GM12878 (cell line): Measurements from ENCODE around the gene ARPC5L. TPM values are rescaled to one million over a fixed set of nuclear protein-coding genes. Genes with fewer than 3 reads are reported as not detected.

Experiments used
- CUX1 ChIP-seq: IDR thresholded peaks from 2 replicates; pipeline ENCODE4 v1.6.1; 2012; ENCODE audit warnings: improper control_type of control experiment, low read depth, low read length; ENCODE audit not compliant: insufficient replicate concordance
- EGR1 ChIP-seq, 2 experiments: IDR thresholded peaks; 1 replicate in 1 of 2; 2 replicates in 1 of 2; pipeline ENCODE4 v1.6.1; 2011 to 2012; ENCODE audit warnings: low read depth in 2 of 2, low read length in 2 of 2, borderline replicate concordance in 1 of 2, mild to moderate bottlenecking in 1 of 2, moderate library complexity in 1 of 2
- EZH2 ChIP-seq: IDR thresholded peaks from 2 replicates; pipeline ENCODE4 v1.6.1; 2012; ENCODE audit warnings: low read depth, mild to moderate bottlenecking, control low read depth, inconsistent platforms, low read length, borderline replicate concordance; ENCODE audit not compliant: control insufficient read depth
- HSF1 ChIP-seq: fragments of 150-350 bp; IDR thresholded peaks from 2 replicates; pipeline ENCODE4 v1.6.1; 2014; ENCODE audit warnings: mild to moderate bottlenecking, low read depth, low read length
- NFYA ChIP-seq: IDR thresholded peaks from 2 replicates; pipeline ENCODE4 v1.6.1; 2011; ENCODE audit warnings: low read depth, mild to moderate bottlenecking, low read length, improper control_type of control experiment, borderline replicate concordance
- PKNOX1 ChIP-seq: fragments of 450-650 bp; IDR thresholded peaks from 2 replicates; pipeline ENCODE4 v1.6.1; 2016; ENCODE audit warnings: mild to moderate bottlenecking
- SMAD5 ChIP-seq: IDR thresholded peaks from 2 replicates; pipeline ENCODE4 v1.6.1; 2016; ENCODE audit warnings: antibody characterized with exemption, low read depth
- SREBF2 ChIP-seq: IDR thresholded peaks from 2 replicates; pipeline ENCODE4 v1.6.1; 2012; ENCODE audit warnings: mild to moderate bottlenecking, low read length
- STAT3 ChIP-seq: IDR thresholded peaks from 2 replicates; pipeline ENCODE4 v1.6.1; 2011; ENCODE audit warnings: low read depth, low read length, improper control_type of control experiment
- SUPT20H ChIP-seq: IDR thresholded peaks from 2 replicates; pipeline ENCODE4 v1.6.1; 2011; ENCODE audit warnings: low read depth, mild to moderate bottlenecking, low read length, moderate library complexity, borderline replicate concordance; ENCODE audit not compliant: control insufficient read depth
- TBL1XR1 ChIP-seq: IDR thresholded peaks from 2 replicates; pipeline ENCODE4 v1.6.1; 2012; ENCODE audit warnings: low read depth, low read length, improper control_type of control experiment
- ZBTB33 ChIP-seq: fragments of 450-650 bp; IDR thresholded peaks from 2 replicates; pipeline ENCODE4 v1.6.1; 2017; ENCODE audit warnings: mild to moderate bottlenecking
- polyA plus RNA-seq, 11 experiments: library from polyadenylated mRNA; depleted of rRNA in 4 of 11; unstranded in 6 of 11; stranded (reverse) in 5 of 11; fragments of >200 nt; fragmentation: Nextera tagmentation in 4 of 11; fragmentation: Illumina TruSeq in 1 of 11; extraction: Ambion mirVana in 4 of 11; extraction: Trizol in 1 of 11; gene quantifications; 1 replicate in 1 of 11; 2 replicates in 10 of 11; pipeline versions ENCODE4 v1.2.1 to v1.2.3, GENCODE V29; 2011 to 2016; ENCODE audit warnings: inconsistent platforms in 2 of 11, missing spikeins in 2 of 11, low read depth in 1 of 11
- total RNA-seq, 4 experiments: library from RNA; depleted of rRNA in 3 of 4; stranded (reverse); fragments of >200 nt in 3 of 4; fragmentation: Illumina TruSeq in 1 of 4; extraction: Trizol in 1 of 4; gene quantifications; 2 replicates each; pipeline versions ENCODE4 v1.2.1 to v1.2.3, GENCODE V29; 2013 to 2021
- TF ChIP-seq, protein P1 (sequence below): fragments of 450-650 bp; formaldehyde crosslinking; IDR thresholded peaks from 2 replicates; pipeline ENCODE4 v1.4.0; 2022; ENCODE audit warnings: mild to moderate bottlenecking, moderate library complexity

ARPC5L gene
- total and polyA plus RNA-seq, 10 of the 15 experiments (the other 5 are each of a cell fraction or from before 2014, with no cell fraction given), result 42.3 to 207 (median 104) TPM

DNA sequence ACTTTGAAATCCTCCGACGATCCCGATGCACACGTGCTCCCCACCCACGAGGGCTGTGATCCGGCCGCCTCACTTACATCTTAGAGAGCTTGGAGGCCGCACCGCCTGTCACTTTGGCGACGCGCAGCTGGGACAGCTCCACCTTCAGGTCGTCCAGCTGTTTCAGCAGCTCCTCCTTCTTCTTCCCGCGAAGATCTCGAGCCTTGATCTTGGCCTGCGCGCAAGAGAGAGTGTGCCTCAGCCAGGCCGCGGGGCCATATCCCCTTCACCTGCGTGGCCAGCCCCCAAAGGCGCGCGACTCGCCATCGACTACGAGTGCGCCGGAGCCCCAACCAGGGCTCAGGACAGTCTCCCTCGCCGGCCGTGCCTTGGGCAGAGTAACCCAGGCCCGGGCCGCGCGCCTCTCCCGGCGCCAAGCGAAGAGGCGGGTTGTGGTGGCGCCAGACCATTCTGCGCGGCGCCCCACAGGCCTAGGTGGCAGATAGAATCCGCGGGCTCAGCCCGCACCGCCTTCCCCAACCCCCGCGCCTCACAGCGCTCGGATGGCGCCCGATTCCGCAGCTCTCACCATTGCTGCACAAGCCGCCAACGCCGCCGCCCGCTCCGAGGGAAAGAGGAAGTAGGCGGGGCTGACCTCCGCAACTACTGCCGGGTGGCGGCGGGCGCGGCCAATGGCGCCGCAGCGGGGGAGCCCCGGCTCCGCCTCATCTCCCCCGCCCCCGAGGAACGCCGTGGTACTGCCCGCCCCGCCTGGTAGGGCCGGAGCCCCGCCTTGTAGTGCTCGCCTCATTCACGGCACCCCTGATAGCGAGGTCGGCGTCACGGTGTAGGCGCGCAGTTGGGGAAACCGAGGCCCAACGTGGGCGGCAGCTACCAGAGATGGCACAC is at the start of gene ARPC5L, which contains the start of gene RPL35 (continued):
- TF ChIP-seq ZBTB33, result no peak
- TF ChIP-seq EZH2, result no peak
- no peak for TF ChIP-seq NFYA
- TF ChIP-seq PKNOX1, result peak; percentile 58; the same call in 1 of the 2 replicates
- peak; percentile 92; the same call in 1 of the 2 replicates for TF ChIP-seq SMAD5
- no peak for TF ChIP-seq STAT3
- TF ChIP-seq TBL1XR1, result peak; percentile 89
- no peak for TF ChIP-seq CUX1
- TF ChIP-seq SREBF2, result no peak
- peak in 1 of 2 experiments; percentile 65; a peak in 2 of 3 replicates for TF ChIP-seq EGR1 (IDR thresholded peaks at IDR 0.05; ENCODE audit: borderline replicate concordance in 1 of 2, low read depth in 2 of 2, low read length in 2 of 2)
- TF ChIP-seq, protein P1, sequence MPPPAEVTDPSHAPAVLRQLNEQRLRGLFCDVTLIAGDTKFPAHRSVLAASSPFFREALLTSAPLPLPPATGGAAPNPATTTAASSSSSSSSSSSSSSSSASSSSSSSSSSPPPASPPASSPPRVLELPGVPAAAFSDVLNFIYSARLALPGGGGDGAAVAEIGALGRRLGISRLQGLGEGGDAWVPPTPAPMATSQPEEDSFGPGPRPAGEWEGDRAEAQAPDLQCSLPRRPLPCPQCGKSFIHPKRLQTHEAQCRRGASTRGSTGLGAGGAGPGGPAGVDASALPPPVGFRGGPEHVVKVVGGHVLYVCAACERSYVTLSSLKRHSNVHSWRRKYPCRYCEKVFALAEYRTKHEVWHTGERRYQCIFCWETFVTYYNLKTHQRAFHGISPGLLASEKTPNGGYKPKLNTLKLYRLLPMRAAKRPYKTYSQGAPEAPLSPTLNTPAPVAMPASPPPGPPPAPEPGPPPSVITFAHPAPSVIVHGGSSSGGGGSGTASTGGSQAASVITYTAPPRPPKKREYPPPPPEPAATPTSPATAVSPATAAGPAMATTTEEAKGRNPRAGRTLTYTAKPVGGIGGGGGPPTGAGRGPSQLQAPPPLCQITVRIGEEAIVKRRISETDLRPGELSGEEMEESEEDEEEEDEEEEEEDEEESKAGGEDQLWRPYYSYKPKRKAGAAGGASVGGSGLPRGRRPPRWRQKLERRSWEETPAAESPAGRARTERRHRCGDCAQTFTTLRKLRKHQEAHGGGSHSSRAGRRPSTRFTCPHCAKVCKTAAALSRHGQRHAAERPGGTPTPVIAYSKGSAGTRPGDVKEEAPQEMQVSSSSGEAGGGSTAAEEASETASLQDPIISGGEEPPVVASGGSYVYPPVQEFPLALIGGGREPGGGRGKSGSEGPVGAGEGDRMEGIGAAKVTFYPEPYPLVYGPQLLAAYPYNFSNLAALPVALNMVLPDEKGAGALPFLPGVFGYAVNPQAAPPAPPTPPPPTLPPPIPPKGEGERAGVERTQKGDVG (CRISPR knock-in tag), result 0 out of 2 replicates have a peak, but pooled peaks have one; percentile 14
- no peak for TF ChIP-seq HSF1
- TF ChIP-seq SUPT20H, result no peak
